IPS-NIHi7 (cell line): ENCODE measurements around the gene ATP8A2.
"Not testable (repeated sequence)": the region's sequence is repeated elsewhere in the genome, so short reads cannot be mapped to it uniquely, and the experiment has no call there.

Experiments used
- DNase-seq: peaks from one replicate; pipeline ENCODE4 v3.0.0; 2012; ENCODE audit warnings: mixed read lengths; ENCODE audit errors: extremely low spot score

The ATP8A2 gene

GRCh38 chr13:25371875-25372283, at the start of gene ATP8A2:
TSS of gene ATP8A2 (plus strand) at chr13:25371974. CDS start at chr13:25372213, 239 bp downstream.
- peak; percentile 56 for DNase-seq

- DNase-seq, result no peak
These were observed 47.7 kb upstream of the ATP8A2 start for GRCh38 chr13:25324100-25324499.

GRCh38 chr13:25329706-25330105, 42.1 kb upstream of the ATP8A2 start:
- DNase-seq, result no peak

GRCh38 chr13:25330541-25330940, 41.2 kb upstream of the ATP8A2 start:
- no peak for DNase-seq

- DNase-seq, result no peak
These were observed 35.9 kb upstream of the ATP8A2 start for GRCh38 chr13:25335856-25336255.

- no peak for DNase-seq
These were observed 26.2 kb upstream of the ATP8A2 start for GRCh38 chr13:25345576-25345975.

- DNase-seq, result peak; percentile 26
These were observed 24.6 kb upstream of the ATP8A2 start for GRCh38 chr13:25347151-25347550.

GRCh38 chr13:25351404-25351803, 20.4 kb upstream of the ATP8A2 start:
- no peak for DNase-seq

GRCh38 chr13:25352230-25352629, 19.5 kb upstream of the ATP8A2 start:
- DNase-seq, result no peak

GRCh38 chr13:25352806-25353205, 19.0 kb upstream of the ATP8A2 start:
- DNase-seq, result no peak

GRCh38 chr13:25353344-25353743, 18.4 kb upstream of the ATP8A2 start:
- DNase-seq, result no peak

GRCh38 chr13:25354377-25354776, 17.4 kb upstream of the ATP8A2 start:
- no peak for DNase-seq

- DNase-seq, result not testable (repeated sequence)
These were observed 11.3 kb upstream of the ATP8A2 start for GRCh38 chr13:25360443-25360842.

- DNase-seq, result no peak
These were observed 6.0 kb upstream of the ATP8A2 start for GRCh38 chr13:25365720-25366235.

GRCh38 chr13:25371158-25371874, 458 bp upstream of the ATP8A2 start:
- peak; percentile 18 for DNase-seq

GRCh38 chr13:25372284-25373081, 709 bp downstream of the ATP8A2 start:
- DNase-seq, result peak; percentile 30

GRCh38 chr13:25375727-25376358, 4.1 kb downstream of the ATP8A2 start:
- peak; percentile 68 for DNase-seq

- DNase-seq, result no peak
These were observed 5.6 kb downstream of the ATP8A2 start for GRCh38 chr13:25377244-25377962.

- no peak for DNase-seq
These were observed 6.8 kb downstream of the ATP8A2 start for GRCh38 chr13:25378528-25378927.

- no peak for DNase-seq
These were observed 7.2 kb downstream of the ATP8A2 start for GRCh38 chr13:25379011-25379410.

GRCh38 chr13:25380082-25380481, 8.3 kb downstream of the ATP8A2 start:
- no peak for DNase-seq
